Neural progenitor cell (in vitro differentiated cells): ENCODE measurements around the gene SYT17.

Experiments used
- EZH2 ChIP-seq: fragments of 200-600 bp; sonication (generic); IDR thresholded peaks from 2 replicates; pipeline ENCODE4 v1.6.1; 2017; ENCODE audit warnings: antibody characterized with exemption, mild to moderate bottlenecking, moderate library complexity
- TF ChIP-seq, protein P1 (sequence below): fragments of 200-600 bp; sonication (generic); IDR thresholded peaks from 2 replicates; pipeline ENCODE4 v1.5.1; 2017; ENCODE audit warnings: antibody characterized with exemption, mild to moderate bottlenecking

DNA sequence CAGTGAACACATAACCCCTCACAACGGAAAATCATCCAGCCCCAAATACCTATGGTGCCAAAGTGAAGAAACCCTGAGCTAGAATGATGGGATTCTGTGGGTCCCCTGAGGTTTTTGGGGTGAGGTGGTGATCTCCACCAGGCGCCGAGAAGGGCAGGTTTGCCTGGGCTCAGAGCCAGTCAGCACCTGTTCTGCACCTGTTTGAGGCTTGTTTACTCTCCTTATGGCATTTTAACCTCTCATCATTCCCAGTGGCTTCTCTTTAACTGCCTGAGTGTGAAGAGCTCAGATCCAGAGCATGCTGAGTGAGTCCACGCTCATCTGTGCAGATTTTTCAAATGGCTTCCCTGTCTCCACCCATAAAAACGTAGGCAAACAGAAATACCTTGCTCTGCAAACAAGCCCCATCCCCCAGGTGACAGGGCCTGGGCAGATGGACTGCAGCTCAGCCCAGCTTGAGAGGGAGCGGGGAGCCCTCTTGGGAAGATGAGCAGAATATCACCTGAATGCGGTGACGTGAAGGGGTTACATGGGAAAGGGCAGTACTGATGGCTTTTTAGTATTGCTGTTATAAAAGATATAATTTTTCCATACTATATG is 77.4 kb downstream of the SYT17 start:
- TF ChIP-seq, protein P1, sequence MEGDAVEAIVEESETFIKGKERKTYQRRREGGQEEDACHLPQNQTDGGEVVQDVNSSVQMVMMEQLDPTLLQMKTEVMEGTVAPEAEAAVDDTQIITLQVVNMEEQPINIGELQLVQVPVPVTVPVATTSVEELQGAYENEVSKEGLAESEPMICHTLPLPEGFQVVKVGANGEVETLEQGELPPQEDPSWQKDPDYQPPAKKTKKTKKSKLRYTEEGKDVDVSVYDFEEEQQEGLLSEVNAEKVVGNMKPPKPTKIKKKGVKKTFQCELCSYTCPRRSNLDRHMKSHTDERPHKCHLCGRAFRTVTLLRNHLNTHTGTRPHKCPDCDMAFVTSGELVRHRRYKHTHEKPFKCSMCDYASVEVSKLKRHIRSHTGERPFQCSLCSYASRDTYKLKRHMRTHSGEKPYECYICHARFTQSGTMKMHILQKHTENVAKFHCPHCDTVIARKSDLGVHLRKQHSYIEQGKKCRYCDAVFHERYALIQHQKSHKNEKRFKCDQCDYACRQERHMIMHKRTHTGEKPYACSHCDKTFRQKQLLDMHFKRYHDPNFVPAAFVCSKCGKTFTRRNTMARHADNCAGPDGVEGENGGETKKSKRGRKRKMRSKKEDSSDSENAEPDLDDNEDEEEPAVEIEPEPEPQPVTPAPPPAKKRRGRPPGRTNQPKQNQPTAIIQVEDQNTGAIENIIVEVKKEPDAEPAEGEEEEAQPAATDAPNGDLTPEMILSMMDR = no peak
- TF ChIP-seq EZH2 = no peak
